ENCODE measurements around the gene PAX1. TPM values are rescaled to one million over a fixed set of nuclear protein-coding genes. Genes with fewer than 3 reads are reported as not detected.

PAX1 gene
- total RNA-seq, 1 experiment from 2014 or later, result 0.09 TPM

GRCh38 chr20:21698494-21699215 is 6.8 kb upstream of the PAX1 start:
- CTCF ChIA-PET, result no interaction called here
- intact Hi-C loops (cut with micrococcal nuclease; ENCODE audit: unreplicated experiment), result loop anchor here (10.0 kb wide), 1 partner anchor 464 kb away; no protein-coding TSS in a partner anchor
- DNase-seq (ENCODE audit: low spot score), result no peak
- TF ChIP-seq EZH2 (IDR thresholded peaks at IDR 0.05; ENCODE audit: borderline replicate concordance, low read depth, low read length, poor library complexity, severe bottlenecking), result no peak
- TF ChIP-seq CTCF (conservative IDR thresholded peaks at IDR 0.05; ENCODE audit: low read depth, low read length), result no peak
- no TSS peak for BruUV-seq (replicated peaks)
- Histone ChIP-seq H3K9me3 (ENCODE audit: low read depth, low read length, poor library complexity, severe bottlenecking) (no peaks in the 10 kb centered on the region), H3K4me3 (ENCODE audit: low read depth, low read length, poor library complexity, severe bottlenecking) (no peak overlapping the region), H3K27ac (ENCODE audit: low read depth, low read length, poor library complexity, severe bottlenecking) (no peak overlapping the region), H3K36me3 (ENCODE audit: insufficient read depth, low read length, poor library complexity, severe bottlenecking) (no peaks in the 10 kb centered on the region), H3K27me3 (replicated peaks; ENCODE audit: insufficient read depth, low read depth, low read length, poor library complexity) (peaks cover 59% of the 10 kb centered on the region), H3K4me1 (ENCODE audit: insufficient read depth, low read length, poor library complexity, severe bottlenecking) (peaks cover 6% of the 10 kb centered on the region)
- POLR2A ChIA-PET (ENCODE audit: low non-redundant PET), result no interaction called here

- peaks cover 6% of the 10 kb centered on the region for H3K4me1 ChIP-seq (ENCODE audit: insufficient read depth, low read length, poor library complexity, severe bottlenecking)
- BruUV-seq (replicated peaks), result no TSS peak
- no peak overlapping the region for H3K27ac ChIP-seq (ENCODE audit: low read depth, low read length, poor library complexity, severe bottlenecking)
- DNase-seq (ENCODE audit: low spot score), result no peak
- intact Hi-C loops (cut with micrococcal nuclease; ENCODE audit: unreplicated experiment), result loop anchor here (10.0 kb wide), 1 partner anchor 464 kb away; no protein-coding TSS in a partner anchor
- TF ChIP-seq CTCF (conservative IDR thresholded peaks at IDR 0.05; ENCODE audit: low read depth, low read length) (no peak), EZH2 (IDR thresholded peaks at IDR 0.05; ENCODE audit: borderline replicate concordance, low read depth, low read length, poor library complexity, severe bottlenecking) (no peak)
- ChIA-PET POLR2A (ENCODE audit: low non-redundant PET) (no interaction called here), CTCF (no interaction called here)
- peaks cover 64% of the 10 kb centered on the region for H3K27me3 ChIP-seq (replicated peaks; ENCODE audit: insufficient read depth, low read depth, low read length, poor library complexity)
- H3K9me3 ChIP-seq (ENCODE audit: low read depth, low read length, poor library complexity, severe bottlenecking), result no peaks in the 10 kb centered on the region
- H3K4me3 ChIP-seq (ENCODE audit: low read depth, low read length, poor library complexity, severe bottlenecking), result no peak overlapping the region
- no peaks in the 10 kb centered on the region for H3K36me3 ChIP-seq (ENCODE audit: insufficient read depth, low read length, poor library complexity, severe bottlenecking)
Observed at GRCh38 chr20:21699216-21699508, 6.3 kb upstream of the PAX1 start.

GRCh38 chr20:21701171-21701876 is 4.1 kb upstream of the PAX1 start:
- no TSS peak for BruUV-seq (replicated peaks)
- H3K9me3 ChIP-seq (ENCODE audit: low read depth, low read length, poor library complexity, severe bottlenecking), result no peaks in the 10 kb centered on the region
- H3K36me3 ChIP-seq (ENCODE audit: insufficient read depth, low read length, poor library complexity, severe bottlenecking), result no peaks in the 10 kb centered on the region
- intact Hi-C loops (cut with micrococcal nuclease; ENCODE audit: unreplicated experiment), result loop anchor here (5.0 kb wide), 1 partner anchor 611 kb away; no protein-coding TSS in a partner anchor
- peaks cover 82% of the 10 kb centered on the region for H3K27me3 ChIP-seq (replicated peaks; ENCODE audit: insufficient read depth, low read depth, low read length, poor library complexity)
- ChIA-PET POLR2A (ENCODE audit: low non-redundant PET) (no interaction called here), CTCF (interaction anchor here (1.3 kb wide), 1 partner anchor 67 kb away, joined by 3 read pairs; no protein-coding TSS in a partner anchor)
- H3K4me1 ChIP-seq (ENCODE audit: insufficient read depth, low read length, poor library complexity, severe bottlenecking), result peaks cover 9% of the 10 kb centered on the region
- no peak overlapping the region for H3K4me3 ChIP-seq (ENCODE audit: low read depth, low read length, poor library complexity, severe bottlenecking)
- H3K27ac ChIP-seq (ENCODE audit: low read depth, low read length, poor library complexity, severe bottlenecking), result no peak overlapping the region
- TF ChIP-seq CTCF (conservative IDR thresholded peaks at IDR 0.05; ENCODE audit: low read depth, low read length) (no peak), EZH2 (IDR thresholded peaks at IDR 0.05; ENCODE audit: borderline replicate concordance, low read depth, low read length, poor library complexity, severe bottlenecking) (no peak)
- no peak for DNase-seq (ENCODE audit: low spot score)

All from A673 (cell line).